Esophagus squamous epithelium (tissue), 4 donors: Measurements from ENCODE around the gene ATG9B.

Source experiments
- CTCF ChIP-seq, 6 experiments: fragments of 450-650 bp in 4 of 6; fragments of 200-600 bp in 2 of 6; sonication (generic) in 2 of 6; IDR thresholded peaks; one replicate each; pipeline ENCODE4 v1.5.1; 2016 to 2019; ENCODE audit warnings: antibody characterized with exemption in 6 of 6, mild to moderate bottlenecking in 4 of 6, moderate library complexity in 4 of 6
- POLR2A ChIP-seq, 4 donors: fragments of 450-650 bp; IDR thresholded peaks; one replicate each; pipeline ENCODE4 v1.6.1; 2017; ENCODE audit warnings: antibody characterized with exemption in 4 of 4, mild to moderate bottlenecking in 4 of 4, moderate library complexity in 3 of 4

DNA sequence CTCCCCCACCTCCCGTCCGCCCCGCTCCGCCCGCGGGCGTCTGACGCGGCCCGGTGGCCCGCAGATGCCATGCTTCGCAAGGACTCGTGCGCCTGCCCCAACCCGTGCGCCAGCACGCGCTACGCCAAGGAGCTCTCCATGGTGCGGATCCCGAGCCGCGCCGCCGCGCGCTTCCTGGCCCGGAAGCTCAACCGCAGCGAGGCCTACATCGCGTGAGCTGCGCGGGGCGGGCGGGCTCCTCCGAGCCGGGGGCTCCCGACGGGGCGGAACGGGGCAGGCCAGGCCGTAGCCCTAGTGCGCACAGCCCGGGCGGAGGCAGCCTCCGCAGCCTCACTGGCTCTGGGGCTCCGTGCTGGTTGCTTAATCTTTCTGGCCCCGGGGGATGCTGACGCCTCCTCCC, 26.8 kb upstream of the ATG9B start:
- TF ChIP-seq CTCF (IDR thresholded peaks at IDR 0.05): no peak
- TF ChIP-seq POLR2A (IDR thresholded peaks at IDR 0.05): no peak
